ENCODE data around the gene GRIN2B. TPM values are rescaled to one million over a fixed set of nuclear protein-coding genes. Genes with fewer than 3 reads are reported as not detected.

GRIN2B gene
- total RNA-seq = under 1 TPM; under 0.01 TPM

DNA sequence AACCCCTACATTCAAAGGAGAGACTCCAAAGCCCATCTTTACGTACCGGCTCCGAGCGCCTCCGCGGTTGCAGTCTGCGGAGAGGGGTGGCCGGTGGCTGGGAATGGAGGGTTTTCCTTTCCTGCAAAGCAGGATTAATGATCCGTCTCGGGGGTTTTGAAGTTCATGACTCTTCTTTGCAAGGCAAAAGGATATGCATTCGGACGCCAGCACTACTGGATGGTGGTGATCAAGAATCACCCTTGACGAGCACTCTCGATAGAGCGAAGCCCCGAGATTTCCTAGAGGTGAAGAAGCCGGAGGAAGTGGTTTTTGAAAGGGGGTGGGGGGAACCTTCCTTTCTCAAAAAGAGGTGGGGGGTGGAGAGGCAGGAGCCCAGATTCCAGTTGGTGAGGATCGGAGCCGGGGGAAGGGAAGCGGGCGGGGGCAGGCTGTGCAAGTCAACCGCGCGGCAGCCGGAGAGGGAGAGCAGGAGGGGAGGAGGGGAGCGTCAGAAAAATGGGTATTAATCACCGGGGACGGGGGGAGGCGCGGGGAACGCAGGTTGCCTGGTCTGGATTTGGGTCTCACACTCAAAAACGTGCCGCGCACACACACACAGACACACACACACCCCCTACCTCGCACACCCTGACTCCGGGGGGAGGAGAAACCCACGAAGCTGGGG, at the start of gene GRIN2B:
Gene GRIN2B (minus strand): TSS at position 307 of the 667 bp plus-strand sequence. CDS start 115,394 bp downstream, outside the sequence.
- intact Hi-C loops (cut with DNase I) = no loop called here
- peaks cover 0 to 21% of the 10 kb centered on the region in 2 donors for H3K27me3 ChIP-seq
- WGBS, 2 donors = 1 to 6% methylated on average over 34 to 37 of the region's 37 CpGs
- ATAC-seq (no peak), DNase-seq (peak in 1 of 4 donors; percentile 8)
- TF ChIP-seq, protein P1, sequence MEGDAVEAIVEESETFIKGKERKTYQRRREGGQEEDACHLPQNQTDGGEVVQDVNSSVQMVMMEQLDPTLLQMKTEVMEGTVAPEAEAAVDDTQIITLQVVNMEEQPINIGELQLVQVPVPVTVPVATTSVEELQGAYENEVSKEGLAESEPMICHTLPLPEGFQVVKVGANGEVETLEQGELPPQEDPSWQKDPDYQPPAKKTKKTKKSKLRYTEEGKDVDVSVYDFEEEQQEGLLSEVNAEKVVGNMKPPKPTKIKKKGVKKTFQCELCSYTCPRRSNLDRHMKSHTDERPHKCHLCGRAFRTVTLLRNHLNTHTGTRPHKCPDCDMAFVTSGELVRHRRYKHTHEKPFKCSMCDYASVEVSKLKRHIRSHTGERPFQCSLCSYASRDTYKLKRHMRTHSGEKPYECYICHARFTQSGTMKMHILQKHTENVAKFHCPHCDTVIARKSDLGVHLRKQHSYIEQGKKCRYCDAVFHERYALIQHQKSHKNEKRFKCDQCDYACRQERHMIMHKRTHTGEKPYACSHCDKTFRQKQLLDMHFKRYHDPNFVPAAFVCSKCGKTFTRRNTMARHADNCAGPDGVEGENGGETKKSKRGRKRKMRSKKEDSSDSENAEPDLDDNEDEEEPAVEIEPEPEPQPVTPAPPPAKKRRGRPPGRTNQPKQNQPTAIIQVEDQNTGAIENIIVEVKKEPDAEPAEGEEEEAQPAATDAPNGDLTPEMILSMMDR (IDR thresholded peaks at IDR 0.05) = no peak
- no peak for TF ChIP-seq POLR2A (IDR thresholded peaks at IDR 0.05)
- H3K27ac ChIP-seq = no peak within 1 kb of the TSS
- H3K9me3 ChIP-seq = no peaks in the 10 kb centered on the region
- no peaks in the 10 kb centered on the region for H3K36me3 ChIP-seq (replicated peaks in 1 of 2; ENCODE audit: insufficient read depth in 1 of 2, low read depth in 2 of 2)
- H3K4me1 ChIP-seq = peaks cover 18% of the 10 kb centered on the region
- no peak within 1 kb of the TSS for H3K4me3 ChIP-seq

DNA sequence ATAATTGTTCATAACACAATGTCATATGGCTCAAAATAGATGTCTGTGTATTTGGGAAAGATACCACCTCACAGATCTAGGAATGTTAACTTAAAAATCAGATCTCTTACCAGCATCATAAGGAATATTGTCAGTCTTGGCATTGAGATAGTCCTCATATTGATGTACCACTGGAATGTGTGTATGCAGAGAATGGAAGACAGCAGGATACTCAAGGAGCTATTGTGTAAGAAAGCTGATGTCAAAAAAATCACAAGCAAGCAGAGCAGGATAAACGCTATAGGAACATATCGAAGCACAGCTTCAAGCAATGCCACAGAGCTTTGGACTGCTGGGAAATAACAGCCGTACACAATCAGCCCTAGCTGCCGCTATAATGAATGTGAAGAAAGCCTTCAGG, 45.1 kb upstream of the GRIN2B start:
- TF ChIP-seq POLR2A (IDR thresholded peaks at IDR 0.05) = no peak
- TF ChIP-seq, protein P1 (IDR thresholded peaks at IDR 0.05) = no peak
- ATAC-seq (no peak), DNase-seq (no peak)
- Histone ChIP-seq H3K4me3 (no peak overlapping the region), H3K27me3 (no peaks in the 10 kb centered on the region), H3K27ac (no peak overlapping the region), H3K4me1 (no peaks in the 10 kb centered on the region), H3K9me3 (no peaks in the 10 kb centered on the region), H3K36me3 (replicated peaks in 1 of 2; ENCODE audit: insufficient read depth in 1 of 2, low read depth in 2 of 2) (no peaks in the 10 kb centered on the region)
- intact Hi-C loops (cut with DNase I) = no loop called here
- 65 to 78% methylated on average over 4 of the region's 4 CpGs for WGBS, 2 donors

DNA sequence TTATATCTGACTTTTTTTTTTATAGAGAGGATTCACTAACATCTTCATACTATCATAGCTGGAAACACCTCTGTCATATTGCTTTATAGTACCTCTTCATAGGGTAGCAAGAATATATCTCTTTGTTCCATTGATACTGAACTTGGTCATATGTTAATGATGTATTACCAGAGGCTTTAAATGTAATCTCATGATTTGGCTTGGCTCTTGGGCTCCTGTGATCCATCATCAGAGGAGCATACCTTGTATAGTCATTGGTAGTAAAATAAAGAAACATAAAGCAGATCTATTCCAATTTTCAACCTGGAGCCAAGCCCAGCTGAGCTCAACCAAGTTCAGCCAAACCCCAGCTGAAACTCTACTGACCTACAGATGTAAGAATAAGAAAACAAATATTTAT, 43.2 kb upstream of the GRIN2B start:
- Histone ChIP-seq H3K9me3 (no peaks in the 10 kb centered on the region), H3K27ac (no peak overlapping the region), H3K4me3 (no peak overlapping the region), H3K27me3 (no peaks in the 10 kb centered on the region), H3K36me3 (replicated peaks in 1 of 2; ENCODE audit: insufficient read depth in 1 of 2, low read depth in 2 of 2) (no peaks in the 10 kb centered on the region), H3K4me1 (no peaks in the 10 kb centered on the region)
- DNase-seq = no peak
- TF ChIP-seq, protein P1 (IDR thresholded peaks at IDR 0.05) = no peak
- TF ChIP-seq POLR2A (IDR thresholded peaks at IDR 0.05) = no peak
- intact Hi-C loops (cut with DNase I) = no loop called here
- no peak for ATAC-seq

DNA sequence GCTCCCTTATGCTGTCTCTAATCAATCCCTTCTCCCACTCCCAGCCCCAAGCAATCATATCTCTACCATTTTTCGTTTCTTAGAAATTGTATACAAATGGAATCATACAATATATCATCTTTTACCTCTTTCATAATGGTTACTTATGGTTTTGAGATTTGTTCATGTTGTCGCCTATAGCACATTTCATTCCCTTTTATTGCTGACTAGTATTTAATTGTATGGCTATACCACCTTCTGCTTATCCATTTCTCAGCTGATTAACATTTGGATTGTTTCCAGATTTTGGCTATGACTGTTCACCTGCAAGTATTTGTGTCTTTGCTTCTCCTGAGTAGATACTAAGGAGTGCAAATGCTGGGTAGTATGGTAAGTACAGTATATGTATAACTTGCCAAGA, 36.7 kb upstream of the GRIN2B start:
- DNase-seq (no peak), ATAC-seq (no peak)
- no peaks in the 10 kb centered on the region for H3K36me3 ChIP-seq (replicated peaks in 1 of 2; ENCODE audit: insufficient read depth in 1 of 2, low read depth in 2 of 2)
- H3K9me3 ChIP-seq = peaks cover 0 to 4% (median 0%) of the 10 kb centered on the region in 3 donors
- no peak overlapping the region for H3K27ac ChIP-seq
- H3K27me3 ChIP-seq = no peaks in the 10 kb centered on the region
- H3K4me3 ChIP-seq = no peak overlapping the region
- TF ChIP-seq, protein P1 (IDR thresholded peaks at IDR 0.05) = no peak
- TF ChIP-seq POLR2A (IDR thresholded peaks at IDR 0.05) = no peak
- WGBS, 2 donors = 54 to 56% methylated on average over 2 of the region's 2 CpGs
- H3K4me1 ChIP-seq = no peaks in the 10 kb centered on the region
- intact Hi-C loops (cut with DNase I) = no loop called here

DNA sequence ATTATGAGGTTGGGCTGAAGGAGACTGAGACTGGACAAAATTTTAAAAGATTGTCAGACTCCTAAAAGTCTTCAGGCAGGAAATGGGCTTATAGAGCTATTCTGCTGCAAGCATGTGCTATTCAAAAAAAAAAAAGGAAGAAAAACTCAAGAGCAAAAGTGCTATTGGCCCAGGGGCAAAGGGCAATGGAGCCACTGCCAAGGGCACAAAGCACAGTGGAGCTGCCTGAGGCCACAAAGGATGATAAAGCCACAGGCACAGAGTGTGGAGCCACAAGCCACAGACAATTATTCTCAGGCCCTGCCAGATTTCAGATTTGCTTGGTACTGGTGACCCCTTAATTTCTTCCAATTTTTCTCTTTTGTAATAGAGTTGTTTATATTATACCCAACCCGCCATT, 29.6 kb upstream of the GRIN2B start:
- no peaks in the 10 kb centered on the region for H3K27me3 ChIP-seq
- 67 to 93% methylated on average over 1 of the region's 1 CpG for WGBS, 2 donors
- H3K4me3 ChIP-seq = no peak overlapping the region
- H3K36me3 ChIP-seq (replicated peaks in 1 of 2; ENCODE audit: insufficient read depth in 1 of 2, low read depth in 2 of 2) = no peaks in the 10 kb centered on the region
- no peak overlapping the region for H3K27ac ChIP-seq
- intact Hi-C loops (cut with DNase I) = no loop called here
- DNase-seq = no peak
- peaks cover 0 to 12% (median 0%) of the 10 kb centered on the region in 3 donors for H3K9me3 ChIP-seq
- no peaks in the 10 kb centered on the region for H3K4me1 ChIP-seq
- TF ChIP-seq POLR2A (IDR thresholded peaks at IDR 0.05) = no peak
- TF ChIP-seq, protein P1 (IDR thresholded peaks at IDR 0.05) = no peak
- no peak for ATAC-seq
